C4-2B (cell line): ENCODE data around the gene TBC1D20.
A peak's percentile ranks its signal among the peaks of the same experiment; 100 is the strongest.

Source experiments
- H3K27ac ChIP-seq: fragments of 450-650 bp; 2 replicates; pipeline ENCODE4 v1.5.1; 2017
- CTCF ChIP-seq: fragments of 450-650 bp; conservative IDR thresholded peaks from 2 replicates; pipeline ENCODE4 v1.5.1; 2017; ENCODE audit warnings: mild to moderate bottlenecking
- ZFX ChIP-seq: fragments of 450-650 bp; IDR thresholded peaks from 2 replicates; pipeline ENCODE4 v1.6.1; 2017

The TBC1D20 gene

DNA sequence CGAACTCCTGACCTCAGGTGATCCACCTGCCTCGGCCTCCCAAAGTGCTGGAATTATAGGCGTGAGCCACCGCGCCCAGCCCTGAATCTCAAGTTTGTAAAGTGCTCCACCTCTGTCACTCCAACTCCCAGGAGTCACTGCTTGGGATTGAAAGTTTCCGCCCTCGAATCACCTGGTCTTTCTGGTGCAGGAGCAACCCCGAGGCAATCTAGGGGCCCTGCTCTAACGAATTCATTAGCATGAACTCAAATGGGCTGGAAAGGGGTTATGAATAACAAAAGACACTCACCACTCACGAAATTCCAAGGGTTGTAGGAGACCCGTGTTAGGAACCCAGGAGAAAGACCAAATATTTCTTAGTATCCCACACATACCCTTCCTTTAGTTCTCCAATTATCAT, 28.1 kb downstream of the TBC1D20 start:
- H3K27ac ChIP-seq = no peak overlapping the region
- TF ChIP-seq ZFX (no peak), CTCF (no peak)

DNA sequence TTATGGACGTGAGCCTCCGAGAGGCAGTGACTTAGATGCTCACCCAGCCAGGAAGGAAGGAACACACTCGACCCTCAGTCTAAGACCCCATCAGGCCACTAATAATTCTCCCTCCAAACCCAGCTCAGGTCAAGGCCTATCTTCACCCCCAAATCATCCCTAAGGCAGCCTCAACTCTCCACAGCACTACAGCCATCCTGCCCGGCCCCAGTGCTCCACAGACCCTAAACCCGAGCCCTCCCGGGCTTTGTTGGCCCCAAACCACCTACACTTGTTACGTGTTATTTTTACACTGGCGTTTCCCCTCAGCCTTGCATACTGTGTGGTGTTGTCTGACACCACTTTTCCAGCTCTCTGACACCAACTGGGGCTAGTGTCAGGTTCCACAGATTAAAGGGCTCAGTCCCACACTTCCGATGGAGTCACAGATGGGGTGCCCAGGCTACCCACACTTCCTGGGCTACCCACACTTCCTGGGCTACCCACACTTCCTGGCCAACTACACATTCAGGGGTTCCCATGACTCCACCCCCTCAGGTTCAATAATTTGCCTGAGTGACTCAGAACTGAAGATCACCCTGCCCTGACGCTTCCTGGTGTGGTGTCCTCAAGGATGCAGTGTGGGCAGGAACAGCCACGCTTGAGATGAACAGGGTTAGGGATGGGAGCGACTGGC, 28.9 kb downstream of the TBC1D20 start:
- no peak for TF ChIP-seq CTCF
- TF ChIP-seq ZFX = no peak
- no peak overlapping the region for H3K27ac ChIP-seq

- TF ChIP-seq ZFX (no peak), CTCF (no peak)
Observed at GRCh38 chr20:432677-433299, 29.5 kb downstream of the TBC1D20 start.

GRCh38 chr20:432208-432607, 30.1 kb downstream of the TBC1D20 start:
- TF ChIP-seq CTCF (no peak), ZFX (no peak)
- no peak overlapping the region for H3K27ac ChIP-seq

More at GRCh38 chr20:432677-433299, 29.5 kb downstream of the TBC1D20 start:
- H3K27ac ChIP-seq = no peak overlapping the region

- 0 out of 2 replicates have a peak overlapping the region, but pooled peaks have one; percentile 3 for H3K27ac ChIP-seq
- TF ChIP-seq ZFX (no peak), CTCF (peak; percentile 85)
Observed at GRCh38 chr20:431012-431904, 31.1 kb downstream of the TBC1D20 start.

- H3K27ac ChIP-seq = no peak overlapping the region
- no peak for TF ChIP-seq ZFX
- no peak for TF ChIP-seq CTCF
Observed at GRCh38 chr20:430091-430999, 32.0 kb downstream of the TBC1D20 start.
